ENCODE data around the gene CACNA1B. TPM values are rescaled to one million over a fixed set of nuclear protein-coding genes. Genes with fewer than 3 reads are reported as not detected.

CACNA1B gene
- total RNA-seq, 1 experiment from 2014 or later = 7.8 TPM

GRCh38 chr9:137873858-137874362 lies 3.7 kb upstream of the CACNA1B start:
- H3K4me1 ChIP-seq (ENCODE audit: insufficient read depth, low read length) = no peaks in the 10 kb centered on the region
- H4K5ac ChIP-seq (ENCODE audit: insufficient read length, low read depth, low read length) = no peak overlapping the region
- H3K36me3 Mint-ChIP-seq (ENCODE audit: insufficient read depth in 1 of 3, low read depth in 3 of 3) = no peaks in the 10 kb centered on the region; a peak in 1 of 7 replicates
- H2BK15ac ChIP-seq (ENCODE audit: low read depth, low read length) = no peak overlapping the region
- H3K18ac ChIP-seq (ENCODE audit: insufficient read length, low read depth, low read length) = no peak overlapping the region
- H3K9me3 ChIP-seq (ENCODE audit: control insufficient read depth, low read depth, low read length) = no peaks in the 10 kb centered on the region
- no peak overlapping the region for H2AK5ac ChIP-seq (ENCODE audit: insufficient read length, low read length)
- H2AFZ ChIP-seq (ENCODE audit: low read length) = no peak overlapping the region
- H2BK5ac ChIP-seq (ENCODE audit: insufficient read length, low read length) = no peak overlapping the region
- H3K23me2 ChIP-seq (ENCODE audit: insufficient read length, low read depth, low read length, poor library complexity, severe bottlenecking) = no peaks in the 10 kb centered on the region
- no peak for DNase-seq
- no peak overlapping the region for H3K14ac ChIP-seq (ENCODE audit: insufficient read depth, low read length)
- no peaks in the 10 kb centered on the region for H4K20me1 ChIP-seq (ENCODE audit: control insufficient read depth, insufficient read depth, insufficient read length)
- no peak overlapping the region; a peak in 1 of 5 replicates for H3K4me3 Mint-ChIP-seq
- H3K27ac Mint-ChIP-seq = no peak overlapping the region; a peak in 2 of 7 replicates
- H4K8ac ChIP-seq (replicated peaks; ENCODE audit: insufficient read length, low read depth, low read length) = no peak overlapping the region
- H3K4me1 Mint-ChIP-seq = no peaks in the 10 kb centered on the region
- no peak overlapping the region for H2BK12ac ChIP-seq (ENCODE audit: insufficient read length, low read depth, low read length)
- no peak overlapping the region for H2BK20ac ChIP-seq (ENCODE audit: low read depth, low read length, poor library complexity, severe bottlenecking)
- WGBS (ENCODE audit: extremely low coverage, insufficient read length, low lambda C conversion rate) = no CpG with 5 or more reads among the region's 9 CpGs
- H3K27me3 Mint-ChIP-seq (ENCODE audit: low read depth) = peaks cover 48% of the 10 kb centered on the region
- H3K4me2 ChIP-seq (ENCODE audit: insufficient read depth, insufficient read length, low read length) = no peak overlapping the region
- no peaks in the 10 kb centered on the region; the same call in 1 of the 2 replicates for H3K27me3 ChIP-seq (ENCODE audit: insufficient read depth, low read length)
- no peak overlapping the region for H3K23ac ChIP-seq (ENCODE audit: insufficient read length, low read depth, low read length)
- H3T11ph ChIP-seq (ENCODE audit: low read length) = no peak overlapping the region
- TF ChIP-seq CTCF (conservative IDR thresholded peaks at IDR 0.05) = no peak
- H4K91ac ChIP-seq (ENCODE audit: insufficient read length, low read depth, low read length) = no peak overlapping the region
- H3K56ac ChIP-seq (ENCODE audit: insufficient read length, low read depth, low read length) = no peak overlapping the region
- no peak overlapping the region for H2BK120ac ChIP-seq (ENCODE audit: low read depth, low read length, poor library complexity, severe bottlenecking)
- no peaks in the 10 kb centered on the region for H3K79me1 ChIP-seq (ENCODE audit: insufficient read depth, low read depth, low read length, poor library complexity, severe bottlenecking)
- H3K9ac ChIP-seq (ENCODE audit: extremely low read depth, insufficient read length, low read length) = no peak overlapping the region
- H3K9me3 Mint-ChIP-seq = peaks cover 0 to 3% of the 10 kb centered on the region in 2 experiments; a peak in 2 of 5 replicates
- no peaks in the 10 kb centered on the region for H3K79me2 ChIP-seq (ENCODE audit: insufficient read depth, low read length)
- no peak overlapping the region for H3K4ac ChIP-seq (ENCODE audit: low read depth, low read length)
- H3K27ac ChIP-seq (ENCODE audit: insufficient read length, low read depth, low read length) = no peak overlapping the region
